B cell (primary cell): ENCODE measurements around the gene ANTXR2. TPM values are rescaled to one million over a fixed set of nuclear protein-coding genes. Genes with fewer than 3 reads are reported as not detected.

Experiments
- ATAC-seq: fragments of 200-7000 bp; cut with Tn5 transposase; one replicate; pipeline ENCODE4 v1.10.0; 2021; ENCODE audit warnings: low read depth, mild to moderate bottlenecking, moderate number of reproducible peaks, moderate library complexity
- CTCF ChIA-PET: fragments of 350-600 bp; sonication (Branson Sonifier 250); formaldehyde crosslinking; loops from one replicate; lab custom pipeline; 2021; ENCODE audit warnings: antibody characterized with exemption, inconsistent platforms; lab: Charles Lee
- POLR2A ChIA-PET: fragments of 350-600 bp; sonication (Branson Sonifier 250); formaldehyde crosslinking; loops from one replicate; lab custom pipeline; 2021; ENCODE audit warnings: antibody characterized with exemption; lab: Charles Lee
- DNase-seq: peaks from one replicate; pipeline ENCODE4 v3.0.0; 2013
- H2AFZ ChIP-seq: 2 replicates; pipeline ENCODE4 v1.6.1; 2012; ENCODE audit warnings: mild to moderate bottlenecking, low read depth, low read length; ENCODE audit not compliant: insufficient read depth, poor library complexity, severe bottlenecking
- H3K27ac ChIP-seq, 2 donors: 1 replicate in 1 of 2; 2 replicates in 1 of 2; pipeline ENCODE4 v1.5.1; 2012 to 2013; ENCODE audit warnings: low read length in 2 of 2, mild to moderate bottlenecking in 2 of 2, moderate library complexity in 1 of 2
- H3K27me3 ChIP-seq, 4 experiments: fragments of 200-600 bp in 1 of 4; sonication (generic) in 1 of 4; replicated peaks in 1 of 4; 1 replicate in 2 of 4; 2 replicates in 2 of 4; pipeline versions ENCODE4 v1.6.1 to v1.7.0; 2013 to 2016; ENCODE audit warnings: low read length in 3 of 4, mild to moderate bottlenecking in 2 of 4, mixed read lengths in 1 of 4, moderate library complexity in 1 of 4; ENCODE audit not compliant: insufficient read depth in 4 of 4, control insufficient read depth in 3 of 4; ENCODE audit errors: control extremely low read depth in 1 of 4
- H3K36me3 ChIP-seq, 2 experiments: replicated peaks in 1 of 2; 1 replicate in 1 of 2; 2 replicates in 1 of 2; pipeline versions ENCODE4 v1.6.1 to v1.7.1; 2013; ENCODE audit warnings: low read length in 1 of 2; ENCODE audit not compliant: insufficient read depth in 2 of 2, control insufficient read depth in 1 of 2; ENCODE audit errors: control extremely low read depth in 1 of 2, extremely low read depth in 1 of 2
- H3K4me1 ChIP-seq, 2 donors: fragments of 200-600 bp in 1 of 2; sonication (generic) in 1 of 2; 1 replicate in 1 of 2; 2 replicates in 1 of 2; pipeline versions ENCODE4 v1.5.1 to v1.6.1; 2013 to 2017; ENCODE audit warnings: low read length in 2 of 2; ENCODE audit not compliant: control insufficient read depth in 2 of 2, insufficient read depth in 2 of 2
- H3K4me2 ChIP-seq: replicated peaks from 2 replicates; pipeline ENCODE3; 2012; ENCODE audit warnings: mild to moderate bottlenecking, low read depth, low read length; ENCODE audit not compliant: poor library complexity, severe bottlenecking
- H3K4me3 ChIP-seq, 5 experiments: fragments of 200-600 bp in 1 of 5; sonication (generic) in 1 of 5; 1 replicate in 3 of 5; 2 replicates in 2 of 5; pipeline versions ENCODE4 v1.5.1 to v1.7.0; 2011 to 2016; ENCODE audit warnings: low read length in 4 of 5, mild to moderate bottlenecking in 4 of 5, low read depth in 2 of 5, control low read depth in 1 of 5, moderate library complexity in 1 of 5; ENCODE audit not compliant: insufficient read depth in 1 of 5; ENCODE audit errors: control extremely low read depth in 1 of 5, extremely low read depth in 1 of 5
- H3K79me2 ChIP-seq: fragments of 200-600 bp; sonication (generic); one replicate; pipeline ENCODE4 v1.6.0; 2016; ENCODE audit warnings: low read length; ENCODE audit not compliant: control insufficient read depth, insufficient read depth
- H3K9ac ChIP-seq: fragments of 200-600 bp; sonication (generic); 2 replicates; pipeline ENCODE4 v1.6.1; 2017; ENCODE audit warnings: mild to moderate bottlenecking, low read length, moderate library complexity
- H3K9me3 ChIP-seq, 3 donors: one replicate each; pipeline versions ENCODE4 v1.6.1 to v1.7.1; 2013; ENCODE audit warnings: low read length in 2 of 3; ENCODE audit not compliant: control insufficient read depth in 2 of 3, insufficient read depth in 1 of 3; ENCODE audit errors: control extremely low read depth in 1 of 3
- H4K20me1 ChIP-seq: 2 replicates; pipeline ENCODE4 v1.6.0; 2012; ENCODE audit warnings: mild to moderate bottlenecking, low read length; ENCODE audit not compliant: insufficient read depth, control insufficient read depth, poor library complexity, severe bottlenecking
- H3K27ac Mint-ChIP-seq: one replicate; pipeline ENCODE4 v1.8.0; 2021; ENCODE audit warnings: mixed read lengths
- H3K27me3 Mint-ChIP-seq: one replicate; pipeline ENCODE4 v1.8.0; 2021; ENCODE audit warnings: mixed read lengths
- H3K4me1 Mint-ChIP-seq: one replicate; pipeline ENCODE4 v1.8.0; 2021; ENCODE audit warnings: mixed read lengths
- H3K4me3 Mint-ChIP-seq: one replicate; pipeline ENCODE4 v1.8.0; 2021; ENCODE audit warnings: mixed read lengths
- H3K9me3 Mint-ChIP-seq: one replicate; pipeline ENCODE4 v1.8.0; 2022; ENCODE audit warnings: mixed read lengths; ENCODE audit not compliant: insufficient read depth
- EZH2 ChIP-seq: IDR thresholded peaks from 2 replicates; pipeline ENCODE4 v1.6.1; 2012; ENCODE audit warnings: borderline replicate concordance, low read depth, mild to moderate bottlenecking, moderate library complexity, low read length; ENCODE audit not compliant: insufficient read depth, poor library complexity, severe bottlenecking
- WGBS: methylation state at CpG from one replicate; pipeline ENCODE4 v1.1.5; 2013; ENCODE audit warnings: missing lambda C conversion rate; ENCODE audit not compliant: insufficient coverage; 5-methylcytosine and 5-hydroxymethylcytosine counted together
- intact Hi-C: fragments of 100-400 bp; cut with micrococcal nuclease; formaldehyde crosslinking; loops from one replicate; pipeline ENCODE4 v1.10.0; 2022
- polyA plus RNA-seq: library from polyadenylated mRNA; depleted of rRNA; stranded (reverse); fragments of >200 nt; gene quantifications from 2 replicates; pipeline ENCODE4 v1.2.3, GENCODE V29; 2012
- total RNA-seq, 2 donors: library from RNA; stranded (reverse); fragments of 120-200 nt in 1 of 2; gene quantifications; 1 replicate in 1 of 2; 2 replicates in 1 of 2; pipeline versions ENCODE4 v1.2.3 to v1.2.4, GENCODE V29; 2013 to 2022
- TF ChIP-seq, protein P1 (sequence below): fragments of 200-600 bp; IDR thresholded peaks from one replicate; pipeline ENCODE4 v1.8.0; 2022; ENCODE audit warnings: antibody characterized with exemption, mild to moderate bottlenecking

The ANTXR2 gene
- total and polyA plus RNA-seq, 2 donors (not counting 1 experiment from before 2014, with no cell fraction given): 10.6 to 63.0 TPM

DNA sequence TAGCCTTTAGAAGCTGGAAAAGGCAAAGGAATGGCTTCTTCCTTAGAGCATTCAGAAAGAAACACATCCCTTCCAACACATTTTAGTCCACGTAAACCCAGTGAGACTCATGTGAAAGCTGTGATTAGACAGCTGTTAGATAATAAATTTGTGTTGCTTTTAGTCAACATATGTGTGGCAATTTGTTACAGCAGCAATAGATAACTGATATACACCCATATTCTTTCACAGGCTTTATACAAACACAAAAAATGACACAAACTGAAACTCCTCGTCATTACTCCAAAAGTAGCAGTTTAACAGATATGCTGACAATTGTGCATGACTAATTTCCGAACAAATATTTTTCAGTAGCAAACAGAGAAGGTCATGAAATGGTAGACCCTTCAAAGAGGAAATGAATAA, 65.3 kb downstream of the ANTXR2 start:
- Histone ChIP-seq H3K4me3 (no peak overlapping the region), H3K9ac (no peak overlapping the region), H2AFZ (no peak overlapping the region), H3K79me2 (peaks cover 5% of the 10 kb centered on the region), H3K9me3 (peaks cover 0 to 7% (median 3%) of the 10 kb centered on the region in 3 donors), H4K20me1 (no peaks in the 10 kb centered on the region), H3K4me1 (no peaks in the 10 kb centered on the region), H3K27me3 (no peaks in the 10 kb centered on the region), H3K27ac (no peak overlapping the region), H3K36me3 (peaks cover 25 to 36% of the 10 kb centered on the region in 2 experiments), H3K4me2 (no peak overlapping the region)
- no peak overlapping the region for H3K4me3 Mint-ChIP-seq
- no peak for ATAC-seq
- H3K9me3 Mint-ChIP-seq: peaks cover 5% of the 10 kb centered on the region
- no peak overlapping the region for H3K27ac Mint-ChIP-seq
- intact Hi-C loops: no loop called here
- POLR2A ChIA-PET: no interaction called here
- no CpG with 5 or more reads among the region's 3 CpGs for WGBS
- no peaks in the 10 kb centered on the region for H3K27me3 Mint-ChIP-seq
- DNase-seq: no peak
- CTCF ChIA-PET: interaction anchor here (0.6 to 0.8 kb wide), 2 partner anchors 9 to 31 kb away, joined by 3 read pairs; no protein-coding TSS in a partner anchor
- H3K4me1 Mint-ChIP-seq: peaks cover 20% of the 10 kb centered on the region
- no peak for TF ChIP-seq EZH2
- TF ChIP-seq, protein P1, sequence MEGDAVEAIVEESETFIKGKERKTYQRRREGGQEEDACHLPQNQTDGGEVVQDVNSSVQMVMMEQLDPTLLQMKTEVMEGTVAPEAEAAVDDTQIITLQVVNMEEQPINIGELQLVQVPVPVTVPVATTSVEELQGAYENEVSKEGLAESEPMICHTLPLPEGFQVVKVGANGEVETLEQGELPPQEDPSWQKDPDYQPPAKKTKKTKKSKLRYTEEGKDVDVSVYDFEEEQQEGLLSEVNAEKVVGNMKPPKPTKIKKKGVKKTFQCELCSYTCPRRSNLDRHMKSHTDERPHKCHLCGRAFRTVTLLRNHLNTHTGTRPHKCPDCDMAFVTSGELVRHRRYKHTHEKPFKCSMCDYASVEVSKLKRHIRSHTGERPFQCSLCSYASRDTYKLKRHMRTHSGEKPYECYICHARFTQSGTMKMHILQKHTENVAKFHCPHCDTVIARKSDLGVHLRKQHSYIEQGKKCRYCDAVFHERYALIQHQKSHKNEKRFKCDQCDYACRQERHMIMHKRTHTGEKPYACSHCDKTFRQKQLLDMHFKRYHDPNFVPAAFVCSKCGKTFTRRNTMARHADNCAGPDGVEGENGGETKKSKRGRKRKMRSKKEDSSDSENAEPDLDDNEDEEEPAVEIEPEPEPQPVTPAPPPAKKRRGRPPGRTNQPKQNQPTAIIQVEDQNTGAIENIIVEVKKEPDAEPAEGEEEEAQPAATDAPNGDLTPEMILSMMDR: no peak

DNA sequence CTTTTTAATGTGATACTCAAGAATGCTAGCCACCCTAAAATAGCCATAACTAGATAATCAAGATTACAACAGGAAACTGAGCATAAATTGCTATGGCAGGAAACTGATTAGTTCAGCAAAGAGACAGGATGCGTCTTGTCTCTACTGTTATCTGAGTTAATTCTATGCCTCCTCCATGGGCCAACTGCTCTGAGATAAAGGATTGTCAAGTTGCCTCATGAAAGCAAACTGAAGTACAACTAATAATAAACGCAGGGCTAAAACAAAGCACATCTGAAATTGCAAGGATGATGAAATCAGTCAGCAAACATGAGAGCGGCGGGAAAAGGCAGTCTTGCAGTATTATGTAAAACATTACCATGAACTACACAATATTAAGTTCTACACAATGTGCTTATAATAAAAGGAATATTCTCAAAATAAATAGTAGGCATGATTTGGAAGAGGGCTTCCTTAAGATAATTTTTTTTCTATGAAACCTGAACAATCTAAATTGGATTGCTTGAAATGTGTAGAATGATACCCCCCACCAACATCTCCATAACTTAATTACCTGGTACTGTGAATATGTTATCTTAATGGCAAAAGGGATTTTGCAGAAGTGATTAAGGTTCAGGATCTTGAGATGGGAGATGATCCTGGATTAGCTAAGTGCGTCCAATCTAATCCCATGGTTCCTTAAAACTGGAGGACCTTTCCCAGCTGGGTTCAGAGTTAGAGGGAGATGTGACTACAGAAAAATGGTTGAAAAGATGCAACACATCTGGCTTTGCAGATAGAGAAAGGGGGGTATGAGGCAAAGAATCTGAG, 65.9 kb downstream of the ANTXR2 start:
- H3K9ac ChIP-seq: no peak overlapping the region
- H3K4me2 ChIP-seq: no peak overlapping the region
- peaks cover 23 to 35% of the 10 kb centered on the region in 2 experiments for H3K36me3 ChIP-seq
- H3K4me3 ChIP-seq: no peak overlapping the region
- intact Hi-C loops: no loop called here
- Mint-ChIP-seq H3K9me3 (peaks cover 5% of the 10 kb centered on the region), H3K4me3 (no peak overlapping the region), H3K27ac (no peak overlapping the region), H3K4me1 (peaks cover 20% of the 10 kb centered on the region), H3K27me3 (no peaks in the 10 kb centered on the region)
- peaks cover 5% of the 10 kb centered on the region for H3K79me2 ChIP-seq
- H2AFZ ChIP-seq: no peak overlapping the region
- H3K27ac ChIP-seq: peak overlapping the region in 1 of 2 donors; percentile 25
- DNase-seq: no peak
- WGBS: 100% methylated on average over 1 of the region's 5 CpGs
- ChIA-PET POLR2A (no interaction called here), CTCF (interaction anchor here (0.6 to 0.8 kb wide), 2 partner anchors 9 to 31 kb away, joined by 3 read pairs; no protein-coding TSS in a partner anchor)
- H3K4me1 ChIP-seq: no peaks in the 10 kb centered on the region
- peaks cover 0 to 7% (median 3%) of the 10 kb centered on the region in 3 donors for H3K9me3 ChIP-seq
- H4K20me1 ChIP-seq: no peaks in the 10 kb centered on the region
- no peak for ATAC-seq
- no peak for TF ChIP-seq EZH2
- TF ChIP-seq, protein P1: no peak
- no peaks in the 10 kb centered on the region for H3K27me3 ChIP-seq
